Measurements from ENCODE around the gene ZNF317.
"Not testable (repeated sequence)": the region's sequence is repeated elsewhere in the genome, so short reads cannot be mapped to it uniquely, and the experiment has no call there.

ZNF317 gene

DNA sequence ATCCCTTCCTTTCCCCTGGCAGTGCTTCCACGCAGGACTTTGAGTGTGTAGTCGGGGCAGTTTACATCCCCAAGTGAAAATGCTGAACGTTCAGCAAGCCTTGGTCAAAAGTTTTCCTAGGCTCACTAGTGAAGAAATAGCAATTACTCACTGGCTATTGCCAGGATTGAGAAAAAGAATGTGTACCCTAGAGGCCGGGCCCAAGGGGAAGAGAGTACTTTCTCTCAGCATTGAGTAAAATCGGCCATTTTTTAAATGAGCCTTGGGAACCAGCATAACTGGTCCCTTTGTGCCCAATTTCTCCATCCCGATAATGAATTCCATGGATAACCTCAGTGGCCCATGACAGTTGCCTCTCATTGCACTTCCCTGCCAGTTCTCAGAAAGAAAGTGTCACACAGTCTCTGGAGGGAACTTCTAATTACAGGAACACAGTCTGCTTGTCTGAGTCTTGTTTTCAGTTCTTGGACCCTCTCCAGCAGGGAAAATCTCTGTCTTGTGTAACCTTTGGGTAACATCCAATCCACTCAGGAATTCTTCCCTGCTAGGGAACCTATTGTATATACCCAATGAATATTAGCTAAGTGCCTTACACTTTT is 31.3 kb downstream of the ZNF317 start:
- H3K4me3 ChIP-seq (ENCODE audit: low read depth, low read length): no peak overlapping the region

GRCh38 chr19:9175326-9175725 is 35.1 kb downstream of the ZNF317 start:
- H3K4me3 ChIP-seq (ENCODE audit: low read depth, low read length): no peak overlapping the region

DNA sequence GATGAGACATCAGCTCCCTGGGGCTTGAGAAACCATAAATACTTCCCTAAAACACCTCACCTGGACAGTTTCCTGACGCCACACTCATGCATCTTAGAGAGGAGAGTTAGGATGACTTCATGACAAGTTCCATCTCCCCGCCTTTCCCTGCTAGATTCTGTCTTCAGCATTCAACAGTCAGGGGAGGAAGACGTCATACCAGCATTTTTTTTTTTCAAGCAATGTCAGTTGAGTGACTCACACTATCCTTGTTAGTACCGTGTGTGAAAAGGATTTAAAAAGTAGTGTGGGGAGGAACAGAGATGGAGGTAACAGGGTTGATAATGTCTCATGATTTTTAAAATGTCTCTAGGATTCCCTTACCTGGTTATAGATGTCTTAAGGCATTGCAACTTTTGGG is 38.7 kb downstream of the ZNF317 start, which contains the start of gene OR7D2:
OR7D2 (plus strand) TSS at position 79 of the 400 bp plus-strand sequence. CDS start 6,803 bp downstream, outside the sequence.
- H3K4me3 ChIP-seq (ENCODE audit: low read depth, low read length): no peak within 1 kb of the TSS

DNA sequence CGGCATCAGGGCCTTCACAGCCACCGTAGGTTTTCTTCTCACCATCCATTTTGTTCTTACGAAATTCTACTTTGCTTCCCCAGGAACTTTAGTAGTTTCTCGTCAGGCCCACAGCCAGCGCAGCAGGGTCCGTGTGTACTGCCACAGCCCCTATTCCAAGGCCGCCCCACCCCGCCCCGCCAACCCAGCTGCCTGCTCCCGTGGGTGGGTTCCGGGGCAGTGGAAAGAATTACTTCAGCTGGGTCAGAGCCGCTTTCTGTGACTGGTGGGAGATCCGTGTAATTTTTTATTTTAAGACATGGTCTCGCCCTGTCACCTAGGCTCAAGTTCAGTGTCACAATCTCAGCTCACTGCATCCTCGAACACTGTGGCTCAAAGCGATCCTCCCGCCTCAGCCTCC is 42.8 kb downstream of the ZNF317 start:
- no peak overlapping the region for H3K4me3 ChIP-seq (ENCODE audit: low read depth, low read length)

DNA sequence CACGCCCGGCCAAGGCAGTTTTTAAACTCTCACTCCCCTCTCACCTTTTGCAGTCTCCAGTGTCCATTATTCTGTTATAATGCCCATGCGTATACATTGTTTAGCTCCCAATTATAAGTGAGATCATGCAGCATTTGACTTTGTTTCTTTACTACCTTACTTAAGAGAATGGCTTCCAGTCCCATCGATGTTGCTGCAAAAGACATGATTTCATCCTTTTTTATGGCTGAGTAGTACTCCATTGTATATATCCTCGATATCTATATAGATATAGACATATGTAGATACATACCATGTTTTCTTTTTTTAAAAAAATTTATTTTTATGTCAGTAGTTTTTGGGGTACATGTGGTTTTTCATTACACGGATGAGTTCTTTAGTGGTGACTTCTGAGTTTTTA is 47.0 kb downstream of the ZNF317 start:
- no peak overlapping the region for H3K4me3 ChIP-seq (ENCODE audit: low read depth, low read length)

- no peak overlapping the region for H3K4me3 ChIP-seq (ENCODE audit: low read depth, low read length)
Observed at GRCh38 chr19:9189535-9189934, 49.3 kb downstream of the ZNF317 start.

- not testable (repeated sequence) for H3K4me3 ChIP-seq (ENCODE audit: low read depth, low read length)
Observed at GRCh38 chr19:9198044-9198443, 57.8 kb downstream of the ZNF317 start.

DNA sequence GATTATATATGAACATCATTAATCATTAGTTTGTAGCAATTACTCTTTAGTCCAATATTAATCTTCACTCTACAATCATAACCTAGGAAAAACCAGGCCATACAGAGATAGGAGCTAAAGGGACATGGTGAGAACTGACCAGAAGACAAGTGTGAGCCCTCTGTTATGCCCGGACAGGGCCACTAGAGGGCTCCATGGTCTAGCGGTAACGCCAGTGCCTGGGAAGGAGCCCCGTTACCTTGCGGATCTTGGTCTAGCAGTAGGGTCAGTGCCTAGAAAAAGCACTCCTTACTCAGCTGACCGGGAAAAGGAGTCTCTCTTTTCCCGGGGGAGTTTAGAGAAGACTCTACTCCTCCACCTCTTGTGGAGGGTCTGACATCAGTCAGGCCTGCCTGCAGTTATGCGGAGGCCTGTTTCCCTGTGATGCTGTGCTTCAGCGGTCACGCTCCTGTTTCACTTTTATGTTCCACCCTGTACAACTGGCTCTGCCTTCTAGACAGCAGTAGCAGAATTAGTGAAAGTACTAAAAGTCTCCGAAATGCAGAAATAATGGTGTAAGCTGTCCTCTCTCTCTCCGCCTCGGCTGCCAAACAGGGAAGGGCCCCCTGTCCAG is 65.4 kb downstream of the ZNF317 start:
- no peak overlapping the region for H3K4me3 ChIP-seq (ENCODE audit: low read depth, low read length)
